HL-60/S4 treated with phorbol 12-myristate 13-acetate at 8.2 ng/mL for 4 days and 3 days (cell line): ENCODE results near the gene PDIA4.
"Not testable (repeated sequence)": the region's sequence is repeated elsewhere in the genome, so short reads cannot be mapped to it uniquely, and the experiment has no call there.

ENCODE experiments used
- in situ Hi-C: fragments of 300-500 bp; cut with MboI; formaldehyde crosslinking; loops from 2 replicates; pipeline ENCODE4 v1.15.0; 2022; ENCODE audit warnings: low sequenced_read_pairs

PDIA4 gene

GRCh38 chr7:149038641-149039040, 10.3 kb upstream of the PDIA4 start:
- in situ Hi-C loops: not testable (repeated sequence)

GRCh38 chr7:149036676-149037075, 8.4 kb upstream of the PDIA4 start:
- in situ Hi-C loops: no loop called here

- in situ Hi-C loops: no loop called here
These were observed 3.1 kb upstream of the PDIA4 start for GRCh38 chr7:149031353-149031910.

- in situ Hi-C loops: not testable (repeated sequence)
These were observed 2.1 kb upstream of the PDIA4 start for GRCh38 chr7:149030439-149030838.

GRCh38 chr7:149027611-149028345, 527 bp downstream of the PDIA4 start:
- in situ Hi-C loops: no loop called here

GRCh38 chr7:149027055-149027454, 1.2 kb downstream of the PDIA4 start:
- in situ Hi-C loops: no loop called here

- in situ Hi-C loops: no loop called here
These were observed 4.6 kb downstream of the PDIA4 start for GRCh38 chr7:149023662-149024061.

GRCh38 chr7:149022756-149023360, 5.4 kb downstream of the PDIA4 start:
- in situ Hi-C loops: no loop called here

- in situ Hi-C loops: no loop called here
These were observed 6.6 kb downstream of the PDIA4 start for GRCh38 chr7:149021725-149022062.

- in situ Hi-C loops: no loop called here
These were observed 7.8 kb downstream of the PDIA4 start for GRCh38 chr7:149020483-149020882.

GRCh38 chr7:149016876-149017275, 11.4 kb downstream of the PDIA4 start:
- in situ Hi-C loops: no loop called here

- in situ Hi-C loops: no loop called here
These were observed 14.0 kb downstream of the PDIA4 start for GRCh38 chr7:149014309-149014708.

GRCh38 chr7:149013876-149014275, 14.4 kb downstream of the PDIA4 start:
- in situ Hi-C loops: no loop called here

GRCh38 chr7:149012730-149013129, 15.6 kb downstream of the PDIA4 start:
- in situ Hi-C loops: not testable (repeated sequence)

- in situ Hi-C loops: no loop called here
These were observed 16.8 kb downstream of the PDIA4 start for GRCh38 chr7:149011491-149011890.

GRCh38 chr7:149010451-149010850, 17.9 kb downstream of the PDIA4 start:
- in situ Hi-C loops: no loop called here

GRCh38 chr7:149009527-149009926, 18.8 kb downstream of the PDIA4 start:
- in situ Hi-C loops: no loop called here

GRCh38 chr7:149007611-149008010, 20.7 kb downstream of the PDIA4 start:
- in situ Hi-C loops: no loop called here

- in situ Hi-C loops: no loop called here
These were observed 21.2 kb downstream of the PDIA4 start for GRCh38 chr7:149007146-149007545.

- in situ Hi-C loops: no loop called here
These were observed 22.0 kb downstream of the PDIA4 start for GRCh38 chr7:149006345-149006725.

- in situ Hi-C loops: no loop called here
These were observed 22.6 kb downstream of the PDIA4 start for GRCh38 chr7:149005427-149006344.
